Suprapubic skin (tissue), 4 donors: ENCODE measurements around the gene MRPL12. TPM values are rescaled to one million over a fixed set of nuclear protein-coding genes. Genes with fewer than 3 reads are reported as not detected.

Source experiments
- DNase-seq, 2 donors: peaks; one replicate each; pipeline ENCODE4 v3.0.0-alpha.2; 2019; ENCODE audit warnings: low spot score in 2 of 2
- H3K27ac ChIP-seq: fragments of 200-600 bp; sonication (generic); one replicate; pipeline ENCODE4 v1.5.1; 2019
- H3K27me3 ChIP-seq: fragments of 200-600 bp; sonication (generic); one replicate; pipeline ENCODE4 v1.5.1; 2019
- H3K36me3 ChIP-seq: fragments of 200-600 bp; sonication (generic); one replicate; pipeline ENCODE4 v1.5.1; 2019
- H3K4me1 ChIP-seq: fragments of 200-600 bp; sonication (generic); one replicate; pipeline ENCODE4 v1.5.1; 2019
- H3K4me3 ChIP-seq: fragments of 200-600 bp; sonication (generic); one replicate; pipeline ENCODE4 v1.5.1; 2019; ENCODE audit warnings: mild to moderate bottlenecking
- H3K9me3 ChIP-seq: fragments of 200-600 bp; sonication (generic); one replicate; pipeline ENCODE4 v1.5.1; 2019
- CTCF ChIP-seq, 2 donors: fragments of 200-600 bp in 1 of 2; fragments of 450-650 bp in 1 of 2; sonication (generic) in 1 of 2; IDR thresholded peaks; one replicate each; pipeline ENCODE4 v1.5.1; 2016 to 2019; ENCODE audit warnings: antibody characterized with exemption in 2 of 2, mild to moderate bottlenecking in 1 of 2, moderate library complexity in 1 of 2
- EP300 ChIP-seq: sonication (generic); formaldehyde crosslinking; IDR thresholded peaks from one replicate; pipeline ENCODE4 v1.6.1; 2017; ENCODE audit warnings: antibody characterized with exemption
- POLR2A ChIP-seq, 2 donors: fragments of 450-650 bp; IDR thresholded peaks; one replicate each; pipeline ENCODE4 v1.6.1; 2017; ENCODE audit warnings: antibody characterized with exemption in 2 of 2, mild to moderate bottlenecking in 2 of 2, moderate library complexity in 2 of 2
- POLR2AphosphoS5 ChIP-seq, 3 donors: sonication (generic); formaldehyde crosslinking; IDR thresholded peaks; one replicate each; pipeline ENCODE4 v1.6.1; 2017; ENCODE audit warnings: antibody characterized with exemption in 3 of 3
- WGBS: methylation state at CpG from one replicate; pipeline ENCODE4 v1.1.5; 2018; 5-methylcytosine and 5-hydroxymethylcytosine counted together
- total RNA-seq, 4 donors: library from RNA; depleted of rRNA; stranded (reverse); fragments of >200 nt; gene quantifications; one replicate each; pipeline ENCODE4 v1.1.0, GENCODE V29; 2016

Gene MRPL12
- 10 to 100 TPM; 27.6 to 65.7 (median 52.1) TPM for total RNA-seq

GRCh38 chr17:81702934-81703746 lies at the start of gene MRPL12:
Gene MRPL12 (plus strand): TSS chr17:81703367. CDS start chr17:81703502, 135 bp downstream.
- no peaks in the 10 kb centered on the region for H3K9me3 ChIP-seq
- H3K27ac ChIP-seq, result peak within 1 kb of the TSS; percentile 96
- H3K36me3 ChIP-seq, result peaks cover 66% of the 10 kb centered on the region
- 1% methylated on average over 38 of the region's 102 CpGs for WGBS
- peak within 1 kb of the TSS; percentile 99 for H3K4me3 ChIP-seq
- peak; percentile 64 to 93 (median 83) for TF ChIP-seq POLR2AphosphoS5 (IDR thresholded peaks at IDR 0.05)
- peak; percentile 66 to 69 for TF ChIP-seq POLR2A (IDR thresholded peaks at IDR 0.05)
- peak; percentile 18 to 42 for TF ChIP-seq CTCF (IDR thresholded peaks at IDR 0.05)
- TF ChIP-seq EP300, result no peak
- peaks cover 39% of the 10 kb centered on the region for H3K4me1 ChIP-seq
- H3K27me3 ChIP-seq, result no peaks in the 10 kb centered on the region
- DNase-seq, result peak; percentile 94 to 97

- no peaks in the 10 kb centered on the region for H3K9me3 ChIP-seq
- H3K4me1 ChIP-seq, result peaks cover 5% of the 10 kb centered on the region
- no peak overlapping the region for H3K27ac ChIP-seq
- TF ChIP-seq EP300 (no peak), CTCF (IDR thresholded peaks at IDR 0.05) (no peak), POLR2A (IDR thresholded peaks at IDR 0.05) (no peak), POLR2AphosphoS5 (IDR thresholded peaks at IDR 0.05) (no peak)
- WGBS, result 53% methylated on average over 5 of the region's 18 CpGs
- no peak overlapping the region for H3K4me3 ChIP-seq
- DNase-seq, result no peak
- H3K36me3 ChIP-seq, result no peaks in the 10 kb centered on the region
- peaks cover 20% of the 10 kb centered on the region for H3K27me3 ChIP-seq
Observed at GRCh38 chr17:81655378-81656117, 47.6 kb upstream of the MRPL12 start.

GRCh38 chr17:81656118-81656743 lies 46.9 kb upstream of the MRPL12 start, which contains the start of gene PDE6G:
Gene PDE6G (minus strand): TSS chr17:81656542. CDS start chr17:81653305, 3,237 bp downstream.
- Histone ChIP-seq H3K27ac (no peak within 1 kb of the TSS), H3K27me3 (peaks cover 14% of the 10 kb centered on the region), H3K4me3 (no peak within 1 kb of the TSS), H3K36me3 (no peaks in the 10 kb centered on the region), H3K9me3 (no peaks in the 10 kb centered on the region), H3K4me1 (peaks cover 6% of the 10 kb centered on the region)
- DNase-seq, result no peak
- WGBS, result 96% methylated on average over 5 of the region's 15 CpGs
- TF ChIP-seq CTCF (IDR thresholded peaks at IDR 0.05) (no peak), EP300 (no peak), POLR2AphosphoS5 (IDR thresholded peaks at IDR 0.05) (no peak), POLR2A (IDR thresholded peaks at IDR 0.05) (no peak)

- Histone ChIP-seq H3K4me3 (no peak overlapping the region), H3K4me1 (peaks cover 8% of the 10 kb centered on the region), H3K27me3 (peaks cover 8% of the 10 kb centered on the region), H3K9me3 (no peaks in the 10 kb centered on the region), H3K36me3 (no peaks in the 10 kb centered on the region), H3K27ac (no peak overlapping the region)
- no peak for DNase-seq
- 40% methylated on average over 1 of the region's 4 CpGs for WGBS
- TF ChIP-seq POLR2A (IDR thresholded peaks at IDR 0.05), result no peak
Observed at GRCh38 chr17:81656835-81657234, 46.3 kb upstream of the MRPL12 start.

GRCh38 chr17:81659038-81659437 lies 44.1 kb upstream of the MRPL12 start:
- Histone ChIP-seq H3K36me3 (no peaks in the 10 kb centered on the region), H3K27ac (peak overlapping the region; percentile 82)
- WGBS, result 66% methylated on average over 5 of the region's 5 CpGs

More at GRCh38 chr17:81659038-81659437, 44.1 kb upstream of the MRPL12 start:
- TF ChIP-seq CTCF (IDR thresholded peaks at IDR 0.05), result no peak
- TF ChIP-seq POLR2A (IDR thresholded peaks at IDR 0.05), result no peak
- no peak for TF ChIP-seq POLR2AphosphoS5 (IDR thresholded peaks at IDR 0.05)
- no peak for TF ChIP-seq EP300
- peaks cover 11% of the 10 kb centered on the region for H3K4me1 ChIP-seq
- no peak overlapping the region for H3K4me3 ChIP-seq
- H3K9me3 ChIP-seq, result no peaks in the 10 kb centered on the region
- H3K27me3 ChIP-seq, result no peaks in the 10 kb centered on the region
- no peak for DNase-seq
